Neural progenitor cell (in vitro differentiated cells): Measurements from ENCODE around the gene ACKR2. TPM values are rescaled to one million over a fixed set of nuclear protein-coding genes. Genes with fewer than 3 reads are reported as not detected.
"Not testable (repeated sequence)": the region's sequence is repeated elsewhere in the genome, so short reads cannot be mapped to it uniquely, and the experiment has no call there.

Experiments used
- DNase-seq: peaks from one replicate; pipeline ENCODE4 v3.0.0-alpha.2; 2016; ENCODE audit warnings: low spot score
- H2AFZ ChIP-seq: fragments of 200-600 bp; sonication (generic); replicated peaks from 2 replicates; pipeline ENCODE4 v1.6.1; 2016; ENCODE audit warnings: antibody characterized with exemption
- H3F3A ChIP-seq: fragments of 200-600 bp; sonication (generic); 2 replicates; pipeline ENCODE4 v1.6.1; 2016; ENCODE audit warnings: antibody characterized with exemption, low read depth
- H3K27ac ChIP-seq: fragments of 200-600 bp; sonication (generic); 2 replicates; pipeline ENCODE4 v1.5.1; 2016; ENCODE audit warnings: mild to moderate bottlenecking
- H3K27me3 ChIP-seq: fragments of 200-600 bp; sonication (generic); 2 replicates; pipeline ENCODE4 v1.6.1; 2016; ENCODE audit warnings: mild to moderate bottlenecking, moderate library complexity
- H3K36me3 ChIP-seq: fragments of 200-600 bp; sonication (generic); 2 replicates; pipeline ENCODE4 v1.5.1; 2016
- H3K4me1 ChIP-seq: fragments of 200-600 bp; sonication (generic); 2 replicates; pipeline ENCODE4 v1.6.1; 2016; ENCODE audit warnings: mixed run types
- H3K4me2 ChIP-seq: fragments of 200-600 bp; sonication (generic); 2 replicates; pipeline ENCODE4 v1.6.1; 2016
- H3K4me3 ChIP-seq: fragments of 200-600 bp; sonication (generic); 2 replicates; pipeline ENCODE4 v1.5.1; 2016
- H3K79me2 ChIP-seq: fragments of 200-600 bp; sonication (generic); 2 replicates; pipeline ENCODE4 v1.6.1; 2016; ENCODE audit warnings: low read depth
- H3K9ac ChIP-seq: fragments of 200-600 bp; sonication (generic); 2 replicates; pipeline ENCODE4 v1.6.1; 2016
- H3K9me3 ChIP-seq: fragments of 200-600 bp; sonication (generic); 2 replicates; pipeline ENCODE4 v1.5.1; 2016; ENCODE audit warnings: low read depth
- H4K20me1 ChIP-seq: fragments of 200-600 bp; sonication (generic); 2 replicates; pipeline ENCODE4 v1.6.1; 2016; ENCODE audit warnings: low read depth
- H3K27ac Mint-ChIP-seq: 3 replicates; pipeline ENCODE4 v1.8.0; 2021; ENCODE audit warnings: mixed read lengths
- H3K27me3 Mint-ChIP-seq: 2 replicates; pipeline ENCODE4 v1.8.0; 2022; ENCODE audit warnings: low read depth, mild to moderate bottlenecking, inconsistent platforms, moderate library complexity, mixed read lengths; ENCODE audit not compliant: insufficient read depth
- H3K36me3 Mint-ChIP-seq: 3 replicates; pipeline ENCODE4 v1.8.0; 2021; ENCODE audit warnings: mixed read lengths
- H3K4me1 Mint-ChIP-seq: 3 replicates; pipeline ENCODE4 v1.8.0; 2021; ENCODE audit warnings: mixed read lengths
- H3K4me3 Mint-ChIP-seq: 3 replicates; pipeline ENCODE4 v1.8.0; 2021; ENCODE audit warnings: mild to moderate bottlenecking, moderate library complexity, mixed read lengths
- H3K9me3 Mint-ChIP-seq: 3 replicates; pipeline ENCODE4 v1.8.0; 2020; ENCODE audit warnings: mixed read lengths
- CTCF ChIP-seq: fragments of 200-600 bp; sonication (generic); IDR thresholded peaks from 2 replicates; pipeline ENCODE4 v1.5.1; 2017; ENCODE audit warnings: antibody characterized with exemption, mild to moderate bottlenecking
- EZH2 ChIP-seq: fragments of 200-600 bp; sonication (generic); IDR thresholded peaks from 2 replicates; pipeline ENCODE4 v1.6.1; 2017; ENCODE audit warnings: antibody characterized with exemption, mild to moderate bottlenecking, moderate library complexity
- EZH2phosphoT487 ChIP-seq: fragments of 200-600 bp; sonication (generic); IDR thresholded peaks from 2 replicates; pipeline ENCODE4 v1.6.1; 2017; ENCODE audit warnings: antibody characterized with exemption
- total RNA-seq: library from RNA; depleted of rRNA; stranded (reverse); fragments of >200 nt; gene quantifications from 2 replicates; pipeline ENCODE4 v1.2.3, GENCODE V29; 2015; ENCODE audit warnings: low replicate concordance

The ACKR2 gene
- total RNA-seq, 1 donor from 2014 or later = not detected

GRCh38 chr3:42811118-42811883, 2.1 kb downstream of the ACKR2 start:
- not testable (repeated sequence) for H3K36me3 Mint-ChIP-seq, H3K9me3 ChIP-seq, H3K4me2 ChIP-seq, H3K9ac ChIP-seq, H3K4me3 ChIP-seq, H4K20me1 ChIP-seq, H3K4me3 Mint-ChIP-seq, H3F3A ChIP-seq, H3K36me3 ChIP-seq, H3K27me3 ChIP-seq, H3K27me3 Mint-ChIP-seq, H3K79me2 ChIP-seq, H3K9me3 Mint-ChIP-seq, H3K27ac Mint-ChIP-seq, H3K4me1 Mint-ChIP-seq, H3K27ac ChIP-seq, H3K4me1 ChIP-seq, DNase-seq
- H2AFZ ChIP-seq = peak overlapping the region; percentile 74

GRCh38 chr3:42814246-42814645, 5.0 kb downstream of the ACKR2 start:
- TF ChIP-seq EZH2phosphoT487 = no peak
- no peak for TF ChIP-seq CTCF
- TF ChIP-seq EZH2 = no peak
- H3K36me3 Mint-ChIP-seq = no peaks in the 10 kb centered on the region
- H3K36me3 ChIP-seq = no peaks in the 10 kb centered on the region
- H2AFZ ChIP-seq = no peak overlapping the region
- H3K4me1 ChIP-seq = no peaks in the 10 kb centered on the region
- H3K4me2 ChIP-seq = no peak overlapping the region
- H3K27me3 Mint-ChIP-seq = peaks cover 3% of the 10 kb centered on the region
- H3K4me3 Mint-ChIP-seq = no peak overlapping the region
- peaks cover 7% of the 10 kb centered on the region for H3K4me1 Mint-ChIP-seq
- H3K4me3 ChIP-seq = no peak overlapping the region
- H3F3A ChIP-seq = no peaks in the 10 kb centered on the region
- H3K27me3 ChIP-seq = no peaks in the 10 kb centered on the region
- DNase-seq = no peak
- no peak overlapping the region for H3K27ac ChIP-seq
- no peaks in the 10 kb centered on the region for H3K9me3 Mint-ChIP-seq
- no peaks in the 10 kb centered on the region for H3K9me3 ChIP-seq
- H3K79me2 ChIP-seq = no peaks in the 10 kb centered on the region
- H3K27ac Mint-ChIP-seq = no peak overlapping the region
- no peaks in the 10 kb centered on the region for H4K20me1 ChIP-seq
- no peak overlapping the region for H3K9ac ChIP-seq

- peaks cover 12% of the 10 kb centered on the region for H3K4me1 Mint-ChIP-seq
- no peaks in the 10 kb centered on the region for H4K20me1 ChIP-seq
Measured at GRCh38 chr3:42814914-42815507, 5.8 kb downstream of the ACKR2 start.

More at GRCh38 chr3:42814914-42815507, 5.8 kb downstream of the ACKR2 start:
- Mint-ChIP-seq H3K9me3 (no peaks in the 10 kb centered on the region), H3K27me3 (peaks cover 3% of the 10 kb centered on the region), H3K36me3 (no peaks in the 10 kb centered on the region), H3K4me3 (no peak overlapping the region), H3K27ac (no peak overlapping the region)
- H3K4me1 ChIP-seq = peaks cover 6% of the 10 kb centered on the region
- no peaks in the 10 kb centered on the region for H3K9me3 ChIP-seq
- no peaks in the 10 kb centered on the region for H3K27me3 ChIP-seq
- peak overlapping the region; percentile 30 for H2AFZ ChIP-seq
- no peaks in the 10 kb centered on the region for H3F3A ChIP-seq
- no peak overlapping the region for H3K27ac ChIP-seq
- H3K9ac ChIP-seq = no peak overlapping the region
- no peak overlapping the region for H3K4me2 ChIP-seq
- TF ChIP-seq EZH2 (no peak), EZH2phosphoT487 (no peak), CTCF (no peak)
- no peaks in the 10 kb centered on the region for H3K79me2 ChIP-seq
- DNase-seq = no peak
- no peaks in the 10 kb centered on the region for H3K36me3 ChIP-seq
- H3K4me3 ChIP-seq = no peak overlapping the region
